GM19455 (cell line): ENCODE results near the gene UBR2.

ENCODE experiments used
- ATAC-seq: cut with Tn5 transposase; IDR thresholded peaks from one replicate; pipeline ENCODE4 v1.9.1; 2021; ENCODE audit not compliant: unreplicated experiment

UBR2 gene

GRCh38 chr6:42563697-42564505 lies at the start of gene UBR2:
UBR2 (plus strand) TSS chr6:42564029; CDS start chr6:42564320, 291 bp downstream.
- peak; percentile 97 for ATAC-seq

- ATAC-seq = no peak
These were observed 49.1 kb upstream of the UBR2 start for GRCh38 chr6:42514745-42515144.

- no peak for ATAC-seq
These were observed 44.0 kb upstream of the UBR2 start for GRCh38 chr6:42519779-42520178.

- ATAC-seq = no peak
These were observed 42.8 kb upstream of the UBR2 start for GRCh38 chr6:42520786-42521607.

GRCh38 chr6:42522036-42522435 lies 41.8 kb upstream of the UBR2 start:
- ATAC-seq = no peak

GRCh38 chr6:42522942-42523814 lies 40.7 kb upstream of the UBR2 start:
- no peak for ATAC-seq

GRCh38 chr6:42525206-42525605 lies 38.6 kb upstream of the UBR2 start:
- no peak for ATAC-seq

GRCh38 chr6:42526616-42527015 lies 37.2 kb upstream of the UBR2 start:
- no peak for ATAC-seq

GRCh38 chr6:42527204-42527603 lies 36.6 kb upstream of the UBR2 start:
- no peak for ATAC-seq

- no peak for ATAC-seq
These were observed 33.5 kb upstream of the UBR2 start for GRCh38 chr6:42530296-42530695.

- ATAC-seq = no peak
These were observed 33.1 kb upstream of the UBR2 start for GRCh38 chr6:42530751-42531150.

GRCh38 chr6:42532038-42532669 lies 31.7 kb upstream of the UBR2 start:
- ATAC-seq = no peak

- no peak for ATAC-seq
These were observed 30.0 kb upstream of the UBR2 start for GRCh38 chr6:42533794-42534193.

- no peak for ATAC-seq
These were observed 26.3 kb upstream of the UBR2 start for GRCh38 chr6:42537536-42537935.

- no peak for ATAC-seq
These were observed 24.7 kb upstream of the UBR2 start for GRCh38 chr6:42539135-42539534.

GRCh38 chr6:42545226-42545773 lies 18.5 kb upstream of the UBR2 start:
- no peak for ATAC-seq

- ATAC-seq = peak; percentile 85
These were observed 16.2 kb upstream of the UBR2 start for GRCh38 chr6:42547407-42548329.

- ATAC-seq = no peak
These were observed 13.6 kb upstream of the UBR2 start for GRCh38 chr6:42550277-42550676.

- ATAC-seq = no peak
These were observed 12.6 kb upstream of the UBR2 start for GRCh38 chr6:42551217-42551616.
